ENCODE results near the gene C3orf85.

C3orf85 gene

GRCh38 chr3:109154979-109155378 lies 18.5 kb downstream of the C3orf85 start:
- DNase-seq, result no peak

GRCh38 chr3:109155828-109156227 lies 19.3 kb downstream of the C3orf85 start:
- no peak for DNase-seq

GRCh38 chr3:109161487-109162123 lies 25.1 kb downstream of the C3orf85 start:
- no peak for DNase-seq

- DNase-seq, result no peak
These were observed 29.4 kb downstream of the C3orf85 start for GRCh38 chr3:109165905-109166304.

GRCh38 chr3:109171479-109171878 lies 35.0 kb downstream of the C3orf85 start:
- DNase-seq, result no peak

GRCh38 chr3:109175411-109175810 lies 38.9 kb downstream of the C3orf85 start:
- DNase-seq, result no peak

- DNase-seq, result no peak
These were observed 40.2 kb downstream of the C3orf85 start for GRCh38 chr3:109176726-109177125.

- no peak for DNase-seq
These were observed 41.4 kb downstream of the C3orf85 start for GRCh38 chr3:109177908-109178307.

- no peak for DNase-seq
These were observed 42.2 kb downstream of the C3orf85 start for GRCh38 chr3:109178708-109179107.

- no peak for DNase-seq
These were observed 48.2 kb downstream of the C3orf85 start for GRCh38 chr3:109184726-109185125.

GRCh38 chr3:109187390-109187789 lies 50.9 kb downstream of the C3orf85 start:
- DNase-seq, result no peak

- DNase-seq, result no peak
These were observed 52.2 kb downstream of the C3orf85 start for GRCh38 chr3:109188741-109189140.

GRCh38 chr3:109191421-109191820 lies 54.9 kb downstream of the C3orf85 start:
- no peak for DNase-seq

- DNase-seq, result no peak
These were observed 59.3 kb downstream of the C3orf85 start for GRCh38 chr3:109195815-109196214.

Measured in stimulated activated CD8-positive, alpha-beta memory T cell treated with anti-CD3 and anti-CD28 coated beads, Interleukin-4, amount 100 ng/mL, for 48 hours (primary cell).